ENCODE results near the gene PTCHD4.

GRCh38 chr6:48090546-48090945, 20.5 kb downstream of the PTCHD4 start:
- TF ChIP-seq EZH2 (IDR thresholded peaks at IDR 0.05; ENCODE audit: insufficient read depth, poor library complexity, severe bottlenecking) (no peak), EZH2phosphoT487 (IDR thresholded peaks at IDR 0.05; ENCODE audit: insufficient read depth, low read depth) (no peak)

All from GM23248 (cell line).